ENCODE data around the gene PSMA1. TPM values are rescaled to one million over a fixed set of nuclear protein-coding genes. Genes with fewer than 3 reads are reported as not detected.
A peak's percentile ranks its signal among the peaks of the same experiment; 100 is the strongest.

Gene PSMA1
- total RNA-seq, 2 donors from 2014 or later, result 68.7 to 135 TPM

DNA sequence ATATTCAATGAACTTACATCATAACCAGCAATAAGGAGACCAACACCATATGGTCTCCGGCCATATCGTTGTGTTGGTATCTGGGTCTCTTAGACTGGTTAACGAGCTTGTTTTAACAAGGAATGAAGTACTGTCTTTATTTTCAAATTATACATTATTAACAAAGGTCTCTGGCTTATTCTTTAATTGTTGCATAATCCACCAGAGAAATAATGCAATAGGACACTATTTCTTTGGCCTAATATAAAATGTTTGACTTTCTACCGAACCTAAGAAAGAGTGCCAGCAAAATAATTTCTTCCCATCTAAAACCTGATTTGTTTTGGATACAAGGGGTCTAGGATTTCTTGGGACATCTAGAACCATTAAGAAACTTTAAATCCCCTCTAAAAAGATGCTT, 6.4 kb downstream of the PSMA1 start:
- DNase-seq (ENCODE audit: low spot score), result no peak
- intact Hi-C loops (cut with DNase I), result no loop called here
- no peak overlapping the region for H3K4me3 ChIP-seq
- no peaks in the 10 kb centered on the region for H3K27me3 ChIP-seq (replicated peaks; ENCODE audit: insufficient read depth)
- 95% methylated on average over 4 of the region's 4 CpGs for WGBS
- no peak overlapping the region for H3K27ac ChIP-seq
- TF ChIP-seq, protein P1, sequence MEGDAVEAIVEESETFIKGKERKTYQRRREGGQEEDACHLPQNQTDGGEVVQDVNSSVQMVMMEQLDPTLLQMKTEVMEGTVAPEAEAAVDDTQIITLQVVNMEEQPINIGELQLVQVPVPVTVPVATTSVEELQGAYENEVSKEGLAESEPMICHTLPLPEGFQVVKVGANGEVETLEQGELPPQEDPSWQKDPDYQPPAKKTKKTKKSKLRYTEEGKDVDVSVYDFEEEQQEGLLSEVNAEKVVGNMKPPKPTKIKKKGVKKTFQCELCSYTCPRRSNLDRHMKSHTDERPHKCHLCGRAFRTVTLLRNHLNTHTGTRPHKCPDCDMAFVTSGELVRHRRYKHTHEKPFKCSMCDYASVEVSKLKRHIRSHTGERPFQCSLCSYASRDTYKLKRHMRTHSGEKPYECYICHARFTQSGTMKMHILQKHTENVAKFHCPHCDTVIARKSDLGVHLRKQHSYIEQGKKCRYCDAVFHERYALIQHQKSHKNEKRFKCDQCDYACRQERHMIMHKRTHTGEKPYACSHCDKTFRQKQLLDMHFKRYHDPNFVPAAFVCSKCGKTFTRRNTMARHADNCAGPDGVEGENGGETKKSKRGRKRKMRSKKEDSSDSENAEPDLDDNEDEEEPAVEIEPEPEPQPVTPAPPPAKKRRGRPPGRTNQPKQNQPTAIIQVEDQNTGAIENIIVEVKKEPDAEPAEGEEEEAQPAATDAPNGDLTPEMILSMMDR (IDR thresholded peaks at IDR 0.05), result no peak
- TF ChIP-seq POLR2A (IDR thresholded peaks at IDR 0.05), result no peak
- TF ChIP-seq POLR2AphosphoS5 (IDR thresholded peaks at IDR 0.05), result no peak
- H3K9me3 ChIP-seq, result no peaks in the 10 kb centered on the region
- H3K36me3 ChIP-seq, result peaks cover 0 to 6% of the 10 kb centered on the region in 2 donors
- H3K4me1 ChIP-seq (replicated peaks), result no peaks in the 10 kb centered on the region

- H3K4me1 ChIP-seq (replicated peaks), result no peaks in the 10 kb centered on the region
- no peaks in the 10 kb centered on the region for H3K9me3 ChIP-seq
- H3K4me3 ChIP-seq, result no peak overlapping the region
- TF ChIP-seq POLR2A (IDR thresholded peaks at IDR 0.05) (no peak), POLR2AphosphoS5 (IDR thresholded peaks at IDR 0.05) (no peak)
- TF ChIP-seq, protein P1 (IDR thresholded peaks at IDR 0.05), result no peak
- 98% methylated on average over 3 of the region's 3 CpGs for WGBS
- no peak overlapping the region for H3K27ac ChIP-seq
- no peaks in the 10 kb centered on the region for H3K36me3 ChIP-seq
- no peaks in the 10 kb centered on the region for H3K27me3 ChIP-seq (replicated peaks; ENCODE audit: insufficient read depth)
- no peak for DNase-seq (ENCODE audit: low spot score)
- intact Hi-C loops (cut with DNase I), result no loop called here
Measured at GRCh38 chr11:14506532-14506931, 13.7 kb downstream of the PSMA1 start.

DNA sequence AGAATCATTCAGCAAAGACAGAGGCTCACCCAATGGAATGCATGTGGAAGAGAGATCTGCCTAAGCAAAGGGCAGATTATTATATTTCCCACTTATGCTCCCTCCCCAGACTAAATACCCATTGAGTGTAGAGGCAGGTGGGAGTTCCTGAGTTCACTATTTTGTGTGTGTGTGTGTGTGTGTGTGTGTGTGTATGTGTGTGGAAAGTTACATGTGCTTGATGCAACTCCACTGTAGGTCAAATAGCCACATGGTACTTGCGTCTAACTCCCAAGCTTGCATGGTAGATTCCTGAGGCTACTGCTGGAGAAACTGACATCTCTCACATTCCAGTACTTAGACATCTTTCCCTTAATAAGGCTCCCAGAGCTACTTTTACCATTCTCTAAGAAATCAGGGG, 17.2 kb downstream of the PSMA1 start:
- TF ChIP-seq POLR2AphosphoS5 (IDR thresholded peaks at IDR 0.05) (no peak), POLR2A (IDR thresholded peaks at IDR 0.05) (no peak)
- TF ChIP-seq, protein P1 (IDR thresholded peaks at IDR 0.05), result no peak
- Histone ChIP-seq H3K36me3 (no peaks in the 10 kb centered on the region), H3K27ac (no peak overlapping the region), H3K4me3 (no peak overlapping the region), H3K27me3 (replicated peaks; ENCODE audit: insufficient read depth) (no peaks in the 10 kb centered on the region), H3K9me3 (no peaks in the 10 kb centered on the region), H3K4me1 (replicated peaks) (no peaks in the 10 kb centered on the region)
- WGBS, result 88% methylated on average over 1 of the region's 1 CpG
- intact Hi-C loops (cut with DNase I), result no loop called here
- DNase-seq (ENCODE audit: low spot score), result no peak

GRCh38 chr11:14502039-14502438, 18.1 kb downstream of the PSMA1 start:
- intact Hi-C loops (cut with DNase I), result no loop called here
- no peaks in the 10 kb centered on the region for H3K4me1 ChIP-seq (replicated peaks)
- DNase-seq (ENCODE audit: low spot score), result no peak
- no peak overlapping the region for H3K27ac ChIP-seq
- H3K9me3 ChIP-seq, result no peaks in the 10 kb centered on the region
- no peaks in the 10 kb centered on the region for H3K27me3 ChIP-seq (replicated peaks; ENCODE audit: insufficient read depth)
- no peaks in the 10 kb centered on the region for H3K36me3 ChIP-seq
- WGBS, result 90% methylated on average over 4 of the region's 4 CpGs
- no peak for TF ChIP-seq POLR2A (IDR thresholded peaks at IDR 0.05)
- TF ChIP-seq, protein P1 (IDR thresholded peaks at IDR 0.05), result no peak
- no peak overlapping the region for H3K4me3 ChIP-seq

- DNase-seq (ENCODE audit: low spot score), result peak; percentile 67
- intact Hi-C loops (cut with DNase I), result no loop called here
- H3K4me1 ChIP-seq (replicated peaks), result no peaks in the 10 kb centered on the region
- no peaks in the 10 kb centered on the region for H3K9me3 ChIP-seq
- H3K27me3 ChIP-seq (replicated peaks; ENCODE audit: insufficient read depth), result no peaks in the 10 kb centered on the region
- WGBS, result under 1% methylated on average over 6 of the region's 6 CpGs
- H3K27ac ChIP-seq, result peak overlapping the region; percentile 89 to 90
- no peaks in the 10 kb centered on the region for H3K36me3 ChIP-seq
- H3K4me3 ChIP-seq, result peak overlapping the region; percentile 71 to 88
- TF ChIP-seq POLR2AphosphoS5 (IDR thresholded peaks at IDR 0.05) (peak; percentile 16), POLR2A (IDR thresholded peaks at IDR 0.05) (no peak)
- TF ChIP-seq, protein P1 (IDR thresholded peaks at IDR 0.05), result peak in 1 of 4 experiments; percentile 3
Measured at GRCh38 chr11:14500181-14500651, 20.0 kb downstream of the PSMA1 start.
